Stimulated activated naive B cell treated with anti-CD40 and anti-IgM and Interleukin-4, amounts not matched to agents 10 μg/mL and 1 μg/mL and 100 μg/mL, for 72 hours (primary cell): Measurements from ENCODE around the gene NR5A2.

Experiments
- ATAC-seq, 2 donors: fragments of 150-1000 bp; cut with Tn5 transposase; replicated peaks; 2 replicates each; pipeline ENCODE4 v1.10.0; 2021; ENCODE audit warnings: moderate library complexity in 1 of 2
- DNase-seq: peaks from one replicate; pipeline ENCODE4 v3.0.0; 2021
- H3K27ac Mint-ChIP-seq: one replicate; pipeline ENCODE4 v1.8.0; 2022; ENCODE audit warnings: mild to moderate bottlenecking, mixed read lengths
- H3K27me3 Mint-ChIP-seq, 2 donors: one replicate each; pipeline ENCODE4 v1.8.0; 2022; ENCODE audit warnings: mixed read lengths in 2 of 2
- H3K36me3 Mint-ChIP-seq, 2 donors: one replicate each; pipeline ENCODE4 v1.8.0; 2022; ENCODE audit warnings: mixed read lengths in 2 of 2, mild to moderate bottlenecking in 1 of 2
- H3K4me1 Mint-ChIP-seq, 2 donors: one replicate each; pipeline ENCODE4 v1.8.0; 2022; ENCODE audit warnings: mixed read lengths in 2 of 2, mild to moderate bottlenecking in 1 of 2
- H3K4me3 Mint-ChIP-seq, 2 donors: one replicate each; pipeline ENCODE4 v1.8.0; 2022; ENCODE audit warnings: mild to moderate bottlenecking in 2 of 2, mixed read lengths in 2 of 2, moderate library complexity in 1 of 2
- H3K9me3 Mint-ChIP-seq, 2 donors: one replicate each; pipeline ENCODE4 v1.8.0; 2022; ENCODE audit warnings: mixed read lengths in 2 of 2, mild to moderate bottlenecking in 1 of 2

Gene NR5A2

GRCh38 chr1:200029822-200030152 is 2.3 kb downstream of the NR5A2 start:
- Mint-ChIP-seq H3K27ac (no peak overlapping the region), H3K27me3 (peaks cover 43 to 44% of the 10 kb centered on the region in 2 donors), H3K4me1 (peaks cover 0 to 6% of the 10 kb centered on the region in 2 donors), H3K36me3 (peaks cover 0 to 2% of the 10 kb centered on the region in 2 donors), H3K4me3 (peak overlapping the region in 1 of 2 donors; percentile 59), H3K9me3 (no peaks in the 10 kb centered on the region)
- DNase-seq (no peak), ATAC-seq (no peak)

- ATAC-seq (no peak), DNase-seq (no peak)
- Mint-ChIP-seq H3K36me3 (no peaks in the 10 kb centered on the region), H3K4me3 (no peak overlapping the region), H3K4me1 (peaks cover 0 to 10% of the 10 kb centered on the region in 2 donors), H3K27me3 (peaks cover 37 to 39% of the 10 kb centered on the region in 2 donors), H3K27ac (no peak overlapping the region), H3K9me3 (no peaks in the 10 kb centered on the region)
These were observed 3.3 kb downstream of the NR5A2 start for GRCh38 chr1:200030791-200031190.

- Mint-ChIP-seq H3K36me3 (no peaks in the 10 kb centered on the region), H3K27ac (no peak overlapping the region), H3K4me3 (no peak overlapping the region), H3K27me3 (peaks cover 25 to 45% of the 10 kb centered on the region in 2 donors), H3K9me3 (no peaks in the 10 kb centered on the region), H3K4me1 (peaks cover 11 to 18% of the 10 kb centered on the region in 2 donors)
- DNase-seq (no peak), ATAC-seq (no peak)
These were observed 6.2 kb downstream of the NR5A2 start for GRCh38 chr1:200033511-200034261.

GRCh38 chr1:200034262-200034557 is 6.7 kb downstream of the NR5A2 start:
- DNase-seq (no peak), ATAC-seq (no peak)

GRCh38 chr1:200034761-200035396 is 7.4 kb downstream of the NR5A2 start:
- no peak for DNase-seq
- ATAC-seq = no peak
- H3K9me3 Mint-ChIP-seq = no peaks in the 10 kb centered on the region

More at GRCh38 chr1:200034262-200034557, 6.7 kb downstream of the NR5A2 start:
- H3K9me3 Mint-ChIP-seq = no peaks in the 10 kb centered on the region
- peaks cover 16 to 20% of the 10 kb centered on the region in 2 donors for H3K4me1 Mint-ChIP-seq
- H3K27me3 Mint-ChIP-seq = peaks cover 20 to 47% of the 10 kb centered on the region in 2 donors
- H3K4me3 Mint-ChIP-seq = no peak overlapping the region
- H3K27ac Mint-ChIP-seq = no peak overlapping the region
- no peaks in the 10 kb centered on the region for H3K36me3 Mint-ChIP-seq

GRCh38 chr1:200035397-200035955 is 8.0 kb downstream of the NR5A2 start:
- H3K9me3 Mint-ChIP-seq = no peaks in the 10 kb centered on the region
- peaks cover 16 to 47% of the 10 kb centered on the region in 2 donors for H3K27me3 Mint-ChIP-seq
- DNase-seq = no peak
- peaks cover 20 to 29% of the 10 kb centered on the region in 2 donors for H3K4me1 Mint-ChIP-seq
- H3K36me3 Mint-ChIP-seq = no peaks in the 10 kb centered on the region
- H3K4me3 Mint-ChIP-seq = no peak overlapping the region
- peak overlapping the region; percentile 47 for H3K27ac Mint-ChIP-seq
- no peak for ATAC-seq

More at GRCh38 chr1:200034761-200035396, 7.4 kb downstream of the NR5A2 start:
- Mint-ChIP-seq H3K4me1 (peaks cover 17 to 23% of the 10 kb centered on the region in 2 donors), H3K27ac (no peak overlapping the region), H3K27me3 (peaks cover 13 to 46% of the 10 kb centered on the region in 2 donors), H3K36me3 (no peaks in the 10 kb centered on the region), H3K4me3 (no peak overlapping the region)

- Mint-ChIP-seq H3K9me3 (no peaks in the 10 kb centered on the region), H3K27ac (peak overlapping the region; percentile 47), H3K4me3 (no peak overlapping the region), H3K4me1 (peaks cover 24 to 35% of the 10 kb centered on the region in 2 donors), H3K36me3 (no peaks in the 10 kb centered on the region), H3K27me3 (peaks cover 22 to 48% of the 10 kb centered on the region in 2 donors)
- DNase-seq (no peak), ATAC-seq (no peak)
These were observed 8.6 kb downstream of the NR5A2 start for GRCh38 chr1:200035956-200036618.

- Mint-ChIP-seq H3K4me3 (no peak overlapping the region), H3K27me3 (peaks cover 27 to 51% of the 10 kb centered on the region in 2 donors), H3K36me3 (no peaks in the 10 kb centered on the region), H3K4me1 (peaks cover 29 to 41% of the 10 kb centered on the region in 2 donors), H3K9me3 (no peaks in the 10 kb centered on the region), H3K27ac (no peak overlapping the region)
- DNase-seq (no peak), ATAC-seq (no peak)
These were observed 9.2 kb downstream of the NR5A2 start for GRCh38 chr1:200036619-200037270.

- DNase-seq (no peak), ATAC-seq (no peak)
- peaks cover 27 to 45% of the 10 kb centered on the region in 2 donors for H3K27me3 Mint-ChIP-seq
- H3K4me1 Mint-ChIP-seq = peaks cover 29 to 49% of the 10 kb centered on the region in 2 donors
- H3K27ac Mint-ChIP-seq = no peak overlapping the region
- H3K36me3 Mint-ChIP-seq = no peaks in the 10 kb centered on the region
- no peaks in the 10 kb centered on the region for H3K9me3 Mint-ChIP-seq
- no peak overlapping the region for H3K4me3 Mint-ChIP-seq
These were observed 10.0 kb downstream of the NR5A2 start for GRCh38 chr1:200037501-200037900.

GRCh38 chr1:200037904-200038303 is 10.4 kb downstream of the NR5A2 start:
- peaks cover 32 to 53% of the 10 kb centered on the region in 2 donors for H3K4me1 Mint-ChIP-seq
- DNase-seq (no peak), ATAC-seq (no peak)
- H3K36me3 Mint-ChIP-seq = no peaks in the 10 kb centered on the region
- no peak overlapping the region for H3K27ac Mint-ChIP-seq
- peaks cover 30 to 49% of the 10 kb centered on the region in 2 donors for H3K27me3 Mint-ChIP-seq
- no peaks in the 10 kb centered on the region for H3K9me3 Mint-ChIP-seq
- no peak overlapping the region for H3K4me3 Mint-ChIP-seq

- peak overlapping the region; percentile 53 for H3K27ac Mint-ChIP-seq
- peaks cover 34 to 58% of the 10 kb centered on the region in 2 donors for H3K4me1 Mint-ChIP-seq
- no peaks in the 10 kb centered on the region for H3K9me3 Mint-ChIP-seq
- no peaks in the 10 kb centered on the region for H3K36me3 Mint-ChIP-seq
- no peak for ATAC-seq
- no peak for DNase-seq
- H3K4me3 Mint-ChIP-seq = peak overlapping the region; percentile 81 to 82
- H3K27me3 Mint-ChIP-seq = peaks cover 36 to 54% of the 10 kb centered on the region in 2 donors
These were observed 10.9 kb downstream of the NR5A2 start for GRCh38 chr1:200038325-200038980.

- Mint-ChIP-seq H3K27me3 (peaks cover 41 to 58% of the 10 kb centered on the region in 2 donors), H3K4me1 (peaks cover 34 to 59% of the 10 kb centered on the region in 2 donors), H3K4me3 (peak overlapping the region; percentile 82 to 89), H3K27ac (peak overlapping the region; percentile 83), H3K9me3 (no peaks in the 10 kb centered on the region), H3K36me3 (no peaks in the 10 kb centered on the region)
- ATAC-seq = peak; percentile 42 to 49
- DNase-seq = no peak
These were observed 11.7 kb downstream of the NR5A2 start for GRCh38 chr1:200038981-200039848.
